ENCODE data around the gene STXBP3.

STXBP3 gene

DNA sequence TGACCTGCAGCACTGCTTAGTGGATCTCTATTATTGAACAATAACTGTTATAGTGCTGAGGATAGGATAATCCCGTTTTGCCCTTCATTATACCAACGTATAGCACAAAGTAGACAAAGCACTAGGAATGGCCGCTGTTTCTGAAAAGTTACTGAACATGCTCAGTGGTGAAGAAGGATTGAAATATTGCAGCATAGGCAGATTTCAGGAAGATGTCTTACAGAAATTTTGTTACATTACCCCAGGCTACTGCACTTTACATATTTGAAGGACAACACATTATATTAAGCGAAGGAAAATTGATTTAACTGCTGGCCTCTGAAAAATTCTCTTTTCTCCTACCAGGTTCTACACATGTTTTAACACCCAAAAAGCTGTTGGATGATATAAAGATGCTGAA lies 62.0 kb downstream of the STXBP3 start:
- DNase-seq: no peak

DNA sequence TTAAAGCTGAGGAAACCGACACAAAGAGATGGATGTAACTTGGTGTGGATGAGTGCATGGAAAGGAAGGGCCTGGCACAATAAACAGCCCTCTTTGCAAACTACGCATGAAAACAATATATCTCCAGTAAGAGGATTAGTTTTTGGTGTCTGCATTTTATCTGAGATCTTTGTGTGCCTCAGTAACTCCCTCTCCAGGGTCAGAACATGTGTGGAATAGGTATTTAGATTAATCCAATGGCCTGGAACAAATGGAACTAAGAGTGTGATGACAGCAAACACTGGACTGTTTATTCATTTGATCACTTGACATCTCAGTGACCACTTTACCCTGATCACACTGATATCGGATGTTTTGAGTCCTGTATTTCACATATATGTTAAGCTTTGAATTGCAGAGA lies 65.1 kb downstream of the STXBP3 start:
- DNase-seq: no peak

DNA sequence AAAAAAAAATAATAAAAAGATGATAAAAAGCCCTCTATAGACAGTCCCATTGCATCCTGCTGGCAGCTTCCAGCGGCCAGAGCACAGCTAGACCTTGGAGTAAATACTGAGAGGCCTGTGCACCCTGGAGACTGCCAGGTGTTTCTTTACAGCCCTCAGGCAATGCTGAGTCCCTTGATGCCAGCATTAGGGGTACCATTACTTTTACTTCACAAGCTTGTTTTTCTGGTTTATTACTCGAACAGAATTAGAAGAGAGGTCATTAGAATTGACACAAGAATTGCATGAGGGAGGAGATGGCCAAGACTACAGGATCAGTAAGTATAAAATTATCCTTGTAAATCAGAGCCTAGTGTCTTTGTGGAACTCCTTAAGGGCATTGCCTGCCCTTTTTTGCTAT lies 66.9 kb downstream of the STXBP3 start:
- DNase-seq: no peak

DNA sequence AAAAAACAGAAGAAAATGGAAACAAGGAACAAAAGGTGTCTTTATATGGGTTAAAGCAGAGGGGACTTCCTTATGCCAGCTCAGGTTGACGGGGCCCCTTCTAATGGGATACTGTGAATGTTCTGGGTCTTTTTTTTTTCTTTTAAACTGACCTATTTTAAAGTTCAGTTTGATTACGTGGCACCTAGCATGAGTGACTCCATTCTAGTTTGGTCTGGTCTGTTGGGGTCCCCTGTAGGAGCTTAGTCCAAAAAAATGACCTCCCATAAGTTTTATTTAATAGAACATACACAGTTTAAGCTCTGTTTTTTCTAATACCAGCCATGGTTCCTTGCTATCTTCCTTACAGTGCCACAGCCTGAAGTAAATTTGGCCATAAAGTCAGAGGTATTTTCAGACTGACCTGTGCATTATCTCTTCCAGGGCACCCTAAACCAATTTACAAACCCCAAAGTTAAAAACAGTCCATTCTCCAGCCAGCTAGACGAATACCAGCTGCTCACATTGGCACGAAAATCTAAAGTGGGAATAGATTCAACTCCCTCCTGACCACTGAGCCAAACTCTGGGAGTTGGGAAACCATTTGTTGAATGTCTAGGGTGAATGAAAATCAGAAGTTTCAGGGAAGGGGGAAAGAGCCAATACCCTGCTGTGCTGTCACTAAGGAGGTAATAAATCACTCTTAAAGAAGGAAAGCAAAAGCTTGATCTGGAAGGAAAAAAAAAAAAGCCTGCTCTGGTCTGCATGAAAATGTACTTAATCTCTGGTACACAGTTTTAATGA lies 68.1 kb downstream of the STXBP3 start:
- DNase-seq: no peak

DNA sequence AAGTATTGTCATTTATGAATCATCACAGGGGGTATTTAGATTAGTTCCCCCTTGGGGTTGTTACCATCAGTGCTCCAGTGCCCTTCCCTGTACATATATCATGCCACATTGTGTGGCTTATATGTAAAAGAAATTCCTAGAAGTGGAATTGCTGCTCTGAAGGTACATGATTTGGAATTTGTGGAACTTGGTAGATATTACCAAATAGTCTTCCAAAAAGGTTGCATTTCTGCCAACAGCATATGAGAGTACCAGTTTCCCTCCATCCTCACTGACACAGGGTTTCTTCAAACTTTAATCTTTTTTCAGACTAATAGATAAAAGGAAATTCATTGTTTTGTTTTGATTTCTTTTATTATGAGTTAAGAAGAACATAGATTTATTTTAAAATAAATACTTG lies 69.1 kb downstream of the STXBP3 start:
- DNase-seq: no peak

DNA sequence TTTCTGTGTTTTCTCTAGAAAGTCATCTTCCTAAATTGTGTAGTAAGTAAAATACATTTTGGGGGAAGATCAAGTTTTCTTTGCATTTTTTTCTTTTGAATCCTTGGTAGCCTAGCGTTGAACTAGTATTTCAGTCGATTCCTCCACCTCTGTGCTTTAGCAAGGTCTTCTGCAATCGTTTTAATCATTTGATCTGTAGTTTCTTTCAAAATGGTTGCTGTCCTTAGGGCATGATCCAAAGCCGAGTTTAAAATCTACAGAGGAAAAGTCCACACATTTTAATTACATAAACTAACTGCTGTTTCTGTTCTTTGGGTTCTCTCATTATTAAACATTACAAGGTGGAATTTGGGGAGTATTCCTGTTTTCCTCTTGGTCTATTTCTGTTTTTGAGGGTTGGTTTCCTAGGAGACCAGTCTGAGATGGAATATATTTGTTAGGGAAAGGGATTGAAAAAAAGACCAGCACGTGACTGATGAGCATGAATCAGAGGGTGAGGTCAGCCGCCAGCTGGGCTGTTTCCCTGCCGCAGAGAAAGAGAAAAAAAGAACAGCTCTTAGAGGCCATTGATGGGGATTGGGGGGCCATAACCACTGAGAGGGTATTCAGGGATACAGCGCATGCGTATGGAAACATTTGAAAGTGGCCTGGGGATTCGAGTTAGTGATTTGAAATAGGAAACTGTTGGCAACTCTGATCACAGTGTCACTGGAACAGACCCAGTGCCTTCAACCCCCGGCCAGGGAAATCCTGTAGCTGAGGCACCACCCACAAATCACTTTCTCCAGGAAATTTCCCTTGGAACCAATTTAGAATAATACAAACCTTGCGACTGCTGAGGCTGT lies 69.8 kb downstream of the STXBP3 start:
- peak; percentile 94 for DNase-seq

DNA sequence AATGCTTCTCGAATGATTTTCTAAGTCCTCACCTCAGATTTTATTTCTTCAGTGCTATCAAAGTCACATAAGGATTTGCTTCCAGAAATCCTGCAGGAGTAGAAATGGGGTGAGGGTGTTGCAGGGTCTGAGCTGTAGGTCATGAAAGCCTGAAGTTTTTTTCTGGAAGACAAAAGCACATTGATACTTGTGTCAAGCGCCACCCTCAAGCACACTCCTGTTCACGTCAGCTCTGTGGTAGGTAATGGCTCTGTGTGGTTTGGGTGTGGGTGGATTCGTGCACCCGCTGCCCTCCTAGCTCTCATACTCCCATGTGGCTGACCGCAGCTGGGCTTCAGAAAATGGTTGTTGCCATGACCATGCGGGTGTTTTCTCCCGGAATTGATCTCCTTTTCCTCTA lies 70.5 kb downstream of the STXBP3 start:
- peak; percentile 47 for DNase-seq

DNA sequence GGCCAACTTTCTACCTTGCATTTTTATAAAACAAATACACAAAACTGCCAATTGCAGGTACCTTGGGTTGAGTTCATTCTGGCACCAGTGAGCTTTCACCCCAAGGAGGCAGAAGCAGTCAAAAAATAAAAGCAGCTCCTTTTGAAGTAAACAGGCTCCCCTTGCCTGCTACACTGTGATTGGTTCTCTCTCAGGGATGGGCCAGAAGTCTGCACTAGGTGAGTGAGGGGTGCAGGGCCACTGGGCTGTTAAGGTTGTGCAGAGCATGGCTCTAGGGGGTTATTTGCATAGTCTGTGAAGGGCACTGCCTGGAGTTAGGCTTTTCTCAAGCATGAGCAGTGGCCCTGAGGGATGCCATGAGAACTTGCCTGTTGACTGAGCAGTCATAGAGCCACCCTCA lies 71.3 kb downstream of the STXBP3 start:
- DNase-seq: no peak

DNA sequence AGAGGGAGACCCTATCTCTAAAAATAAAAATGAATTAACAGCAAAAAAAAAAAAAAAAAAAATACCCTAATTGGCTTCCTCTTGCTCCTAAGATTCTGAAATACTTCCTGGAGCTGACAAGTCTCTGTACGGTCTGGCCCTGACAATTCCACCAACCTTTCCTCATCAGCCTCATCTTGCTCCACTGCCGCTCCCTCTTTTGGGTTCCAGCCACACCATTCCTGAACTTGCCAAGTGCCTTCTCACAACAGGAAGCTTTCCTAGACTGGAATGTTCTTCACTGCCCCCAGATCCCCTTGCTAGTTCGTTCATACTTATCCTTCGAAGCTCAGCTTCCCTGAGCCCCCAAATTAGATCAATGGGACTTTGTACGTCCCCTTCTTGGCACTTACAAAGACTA lies 73.4 kb downstream of the STXBP3 start:
- DNase-seq: no peak

DNA sequence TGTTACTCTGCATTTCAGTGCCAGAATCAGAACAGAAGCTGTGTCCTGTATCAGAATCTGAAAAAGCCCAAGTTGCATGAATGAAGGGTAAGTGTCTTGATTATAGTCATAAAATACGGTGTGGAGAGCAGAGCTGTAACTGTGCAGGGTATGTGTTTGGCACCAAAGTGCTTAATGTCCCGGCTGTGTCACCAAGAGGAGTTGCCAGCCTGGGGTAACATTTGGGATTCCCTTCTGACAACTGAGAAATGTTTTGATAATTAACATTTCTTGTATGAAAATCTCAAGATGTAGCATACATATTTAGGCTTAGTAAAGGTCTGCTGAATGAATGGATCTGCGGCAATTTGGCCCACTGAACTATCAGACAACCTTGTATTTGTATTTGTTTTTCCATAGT lies 77.2 kb downstream of the STXBP3 start:
- no peak for DNase-seq

DNA sequence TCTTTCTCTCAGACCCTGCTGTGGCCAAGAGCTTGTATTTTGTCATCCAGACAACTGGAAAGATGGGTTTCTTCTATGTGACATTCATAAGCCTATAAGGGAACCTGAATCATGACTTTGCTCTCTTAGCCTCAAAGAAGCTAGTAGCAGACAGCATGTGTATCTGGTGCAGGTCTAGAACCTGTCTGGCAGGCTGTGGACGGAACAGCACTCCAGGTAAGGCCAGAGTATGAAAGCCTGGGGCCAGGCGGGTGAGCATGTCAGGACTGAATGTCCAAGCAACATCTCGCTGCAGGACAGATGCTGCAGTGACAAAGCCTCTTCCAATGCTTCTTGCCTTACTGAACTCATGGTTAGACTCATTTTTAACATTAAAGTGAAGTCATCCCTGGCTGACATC lies 77.6 kb downstream of the STXBP3 start:
- DNase-seq: no peak

DNA sequence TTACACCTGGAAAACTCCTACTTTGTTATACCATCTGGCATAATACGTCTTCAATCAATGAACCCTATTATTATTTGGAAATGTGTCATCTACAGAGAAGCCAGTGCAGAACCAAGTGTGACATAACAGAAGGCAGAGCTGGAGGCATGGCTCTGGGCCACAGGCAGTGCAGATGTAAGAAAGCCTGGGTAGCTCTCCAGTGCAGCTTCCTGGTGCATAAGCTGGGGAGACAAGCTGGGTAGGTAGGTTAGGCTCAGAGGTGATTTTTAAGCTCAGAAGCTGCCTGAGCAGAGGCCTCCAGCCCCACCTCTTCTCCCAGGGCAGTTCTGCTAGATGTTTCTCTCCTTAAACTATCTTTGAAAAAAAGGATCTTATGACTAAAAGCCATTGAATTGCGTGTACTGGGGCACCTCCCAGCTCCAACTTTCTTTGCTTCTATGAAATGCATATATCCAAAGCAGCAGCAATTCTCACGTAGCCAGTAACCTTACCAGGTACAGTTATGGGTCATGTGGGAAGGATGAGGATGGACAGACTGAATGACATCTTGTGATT lies 79.7 kb downstream of the STXBP3 start:
- peak; percentile 17 for DNase-seq

DNA sequence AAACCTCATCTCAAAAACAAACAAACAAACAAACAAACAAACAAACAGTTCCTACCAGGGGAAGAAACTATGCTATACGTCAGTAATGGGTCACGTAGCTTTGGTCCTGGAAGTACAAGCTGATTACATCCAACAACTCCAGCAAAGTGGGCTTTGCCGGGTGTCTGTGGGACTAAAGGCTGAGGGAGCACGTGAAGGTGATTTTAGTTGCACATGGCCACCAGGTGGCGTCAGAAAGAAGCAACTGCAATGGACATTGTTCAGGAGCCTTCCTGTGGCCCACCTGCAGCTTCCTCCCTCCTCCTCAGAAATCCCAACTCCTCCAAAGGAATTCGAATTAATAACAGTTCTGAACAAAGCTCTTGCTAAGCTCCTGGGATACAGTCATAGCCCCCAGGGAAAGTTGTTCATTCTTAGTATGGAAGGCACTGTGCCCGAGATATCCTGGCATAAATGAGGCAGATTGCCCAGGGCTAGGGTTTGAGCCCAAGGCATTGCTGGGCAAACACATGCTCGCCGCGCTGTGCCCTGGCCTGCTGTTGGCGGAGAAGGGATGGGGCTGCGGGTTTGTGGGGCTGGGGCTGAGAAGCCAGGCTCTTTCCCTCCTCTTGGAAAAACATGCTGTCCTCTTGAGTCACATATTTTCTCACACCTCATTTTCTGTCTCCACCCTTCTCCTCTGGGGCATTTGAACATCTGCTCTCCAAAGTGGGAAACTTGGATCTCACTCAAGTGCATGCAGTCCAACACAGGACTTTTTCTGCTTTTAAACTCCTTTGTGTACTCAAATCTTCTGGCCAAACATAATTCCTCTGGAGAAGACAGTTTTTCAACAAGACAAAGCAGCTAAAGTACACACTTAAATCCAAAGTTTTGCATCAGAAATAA lies 81.8 kb downstream of the STXBP3 start:
- peak; percentile 47 for DNase-seq

DNA sequence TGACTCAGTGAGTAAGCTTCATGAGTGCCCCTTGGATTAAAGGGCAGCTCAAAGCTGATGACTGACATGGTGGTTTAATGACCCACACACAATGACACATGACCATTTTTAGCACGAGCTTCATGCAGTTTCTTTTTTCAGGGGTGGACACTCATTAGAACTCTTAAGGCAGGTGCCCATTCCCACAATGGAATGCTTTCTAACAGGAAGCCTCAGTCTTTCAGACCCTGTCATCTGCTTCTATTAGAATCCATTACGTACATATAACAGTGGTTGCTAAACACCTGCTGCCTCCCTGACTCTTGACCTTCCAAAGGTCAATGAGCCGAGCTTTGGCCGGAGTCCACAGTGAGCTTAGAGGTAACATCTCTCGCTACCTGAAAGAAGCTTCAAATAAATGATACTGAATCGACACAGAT lies 83.0 kb downstream of the STXBP3 start:
- DNase-seq: no peak

DNA sequence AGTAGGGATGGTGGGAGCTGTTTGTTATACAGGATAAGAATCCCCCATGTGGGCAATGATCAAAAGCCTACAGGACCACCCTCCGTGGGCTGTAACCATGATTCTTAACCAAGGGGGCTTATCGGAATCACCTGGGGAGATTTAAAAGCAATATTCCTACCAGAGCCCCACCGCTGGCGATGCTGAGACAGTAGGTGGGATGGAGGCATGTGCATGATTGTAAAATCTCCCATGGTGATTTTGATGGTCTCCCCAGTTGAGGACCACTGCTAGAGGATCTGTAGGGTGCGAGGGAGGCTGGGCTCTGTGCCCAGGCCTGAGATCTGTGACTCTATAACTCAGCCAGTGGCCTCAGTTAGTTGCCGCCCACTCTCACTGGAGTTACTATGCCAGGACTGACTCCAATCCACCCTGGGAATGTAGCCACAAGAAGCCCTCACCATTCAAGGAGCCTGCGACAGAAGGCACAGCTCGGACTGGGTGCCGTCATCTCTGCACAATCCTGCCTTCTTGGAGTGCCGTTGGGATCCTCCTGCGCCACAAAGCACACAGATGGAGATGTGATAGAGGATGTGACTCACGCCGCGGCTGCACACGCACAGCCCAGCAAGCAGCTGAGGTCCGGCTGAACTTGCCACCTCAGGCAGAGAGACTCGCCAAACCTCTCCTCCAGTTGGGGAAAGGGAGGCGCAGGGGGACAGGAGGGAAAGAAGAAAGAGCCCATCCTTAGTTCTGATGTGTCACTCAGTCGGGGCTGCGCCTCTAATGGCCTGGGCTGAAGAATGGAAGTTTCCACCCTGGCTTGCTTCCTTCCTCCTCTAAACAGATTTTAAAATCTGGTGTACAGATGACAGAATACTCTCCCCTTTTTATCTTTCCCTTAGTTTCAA lies 83.9 kb downstream of the STXBP3 start:
- no peak for DNase-seq

DNA sequence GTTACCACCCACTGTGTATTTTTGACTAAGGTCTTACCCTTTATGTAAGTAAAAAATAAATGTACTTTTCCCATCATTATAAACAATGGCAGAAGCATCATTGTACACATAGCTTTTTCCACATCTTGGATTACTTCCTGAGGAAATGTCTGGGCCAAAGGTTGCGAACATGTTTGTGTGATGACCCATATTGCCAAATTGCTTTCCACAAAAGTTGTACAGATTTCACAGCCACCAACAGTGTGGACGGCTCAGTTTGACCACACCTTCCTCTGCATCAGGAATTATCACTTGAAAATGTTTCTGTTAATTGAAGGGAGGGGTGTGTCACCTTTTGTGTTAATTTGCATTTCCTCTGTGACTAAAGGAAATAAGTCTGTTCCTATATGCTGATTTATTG lies 84.8 kb downstream of the STXBP3 start:
- DNase-seq: no peak

DNA sequence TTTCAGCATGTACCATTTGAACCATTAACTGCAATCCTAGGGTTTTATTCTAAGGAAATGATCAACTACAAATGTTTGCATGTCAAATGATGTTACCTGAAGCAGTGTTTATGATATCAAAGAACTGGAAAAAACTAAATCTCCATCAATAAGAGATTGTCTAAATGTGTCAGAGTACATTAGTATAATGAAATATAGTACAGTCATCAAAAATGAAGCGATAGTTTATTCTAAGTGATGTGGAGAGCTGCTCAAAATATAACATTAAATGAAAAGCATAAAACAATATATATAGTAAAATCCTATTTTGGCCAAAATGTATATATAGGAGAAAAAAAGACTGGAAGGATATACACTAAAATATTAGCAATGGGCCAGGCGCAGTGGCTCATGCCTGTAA lies 86.5 kb downstream of the STXBP3 start:
- no peak for DNase-seq

DNA sequence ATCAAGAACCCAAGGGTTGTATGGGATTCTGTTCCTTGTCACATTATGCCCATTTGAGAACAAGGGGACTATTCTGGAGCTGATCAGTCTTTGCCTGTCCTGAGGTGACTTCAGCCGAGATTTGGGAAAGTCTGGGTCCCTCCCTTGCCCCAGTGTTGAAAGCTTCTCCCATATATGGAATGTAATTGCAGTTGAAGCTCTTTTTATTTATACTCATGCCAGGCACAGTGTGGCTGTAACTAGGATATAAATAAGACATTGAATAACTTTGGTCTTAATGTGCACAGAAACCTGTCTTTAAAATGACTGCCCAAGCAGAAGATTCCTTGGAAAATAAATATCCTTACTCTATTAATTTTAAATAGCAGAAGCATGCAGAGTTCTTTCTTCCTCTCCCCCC lies 95.2 kb downstream of the STXBP3 start:
- DNase-seq: no peak

DNA sequence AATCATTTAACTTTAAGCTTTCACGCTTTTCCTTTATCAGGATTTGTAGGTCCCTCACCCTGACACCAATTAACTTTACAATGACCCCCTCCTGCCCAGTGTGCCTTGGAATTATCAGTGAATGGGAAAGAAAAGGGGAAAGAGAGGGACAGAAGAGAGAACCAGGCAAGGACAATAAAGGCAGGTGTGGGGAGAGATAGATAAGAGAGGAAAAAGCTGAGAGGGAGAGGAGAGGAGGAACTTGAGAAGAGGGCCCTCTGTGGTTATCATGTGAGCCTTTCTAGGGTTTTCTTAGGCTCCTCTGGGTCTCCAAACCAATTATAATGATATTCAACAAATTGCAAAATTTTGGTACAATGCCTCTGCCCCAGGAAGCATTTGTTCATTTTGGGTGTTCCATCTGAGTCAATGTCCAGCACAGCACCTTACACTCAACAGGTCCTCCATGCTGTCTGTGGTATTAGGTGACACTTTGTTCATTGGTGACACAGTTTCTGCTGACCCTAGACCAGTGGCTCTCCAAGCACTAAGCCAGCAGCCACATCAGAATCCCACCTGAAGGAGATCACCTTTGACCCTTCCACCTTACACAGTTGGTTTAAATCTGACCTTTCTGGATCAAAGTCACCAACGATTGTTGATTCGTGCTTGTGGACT lies 96.2 kb downstream of the STXBP3 start:
- no peak for DNase-seq

DNA sequence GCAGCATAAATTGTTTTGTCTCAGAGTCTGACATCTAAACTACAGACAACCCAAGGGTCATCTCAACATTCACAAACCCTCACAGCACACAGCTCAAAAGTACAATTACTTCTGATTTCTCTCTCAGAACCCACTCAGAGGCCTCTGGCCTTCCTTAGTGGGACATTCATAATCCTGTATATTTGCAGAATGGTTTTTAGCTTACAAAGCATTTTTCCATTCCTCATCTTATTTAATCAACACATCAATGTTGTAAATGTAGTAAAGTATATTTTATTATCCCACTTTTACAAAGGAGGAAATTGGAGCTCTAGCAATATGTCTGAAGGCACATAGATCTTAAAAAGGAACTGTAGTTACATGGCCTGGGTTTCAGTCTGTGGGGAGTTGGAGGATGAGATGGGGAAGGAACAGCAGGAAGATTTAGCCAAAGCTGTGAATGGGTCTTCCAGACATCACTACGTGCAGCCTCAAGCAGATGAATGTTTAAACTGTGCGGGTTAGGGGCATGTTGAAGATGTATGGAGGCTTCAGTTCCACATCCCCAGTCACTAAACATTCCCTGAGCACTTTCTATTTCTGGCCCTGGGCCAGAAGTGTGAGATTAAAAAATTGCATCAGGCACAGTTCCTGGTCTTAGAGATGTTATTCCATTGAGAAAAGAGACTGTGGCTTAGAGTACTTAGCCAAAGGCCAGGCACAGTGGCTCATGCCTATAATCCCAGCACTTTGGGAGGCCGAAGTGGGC lies 97.1 kb downstream of the STXBP3 start:
- no peak for DNase-seq

DNA sequence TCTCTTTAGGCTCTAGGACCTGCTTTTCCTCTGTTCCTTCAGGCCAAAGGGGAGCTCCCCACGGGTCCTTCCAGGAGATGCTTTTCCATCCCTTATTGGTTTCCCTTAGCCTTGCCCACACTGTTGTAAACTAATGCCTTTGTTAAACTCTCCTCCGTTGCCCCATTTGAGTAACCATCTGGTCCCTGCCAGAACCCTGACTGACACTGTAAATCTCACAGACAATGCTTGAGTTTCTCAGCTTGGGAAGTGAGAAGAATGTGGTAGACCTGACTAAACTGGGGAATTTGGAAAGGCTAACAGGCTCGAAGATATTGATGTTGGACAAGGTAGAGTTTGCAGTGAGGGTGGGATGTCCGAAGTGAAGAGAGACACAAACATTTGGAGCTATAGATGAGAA lies 99.0 kb downstream of the STXBP3 start:
- no peak for DNase-seq

All from NCI-H2227 treated with DMSO at 0.1 percent for 48 hours (cell line).